GM10266 (cell line): Measurements from ENCODE around the gene ACACB.
"Not testable (repeated sequence)": the region's sequence is repeated elsewhere in the genome, so short reads cannot be mapped to it uniquely, and the experiment has no call there.

Experiments used
- DNase-seq: peaks from one replicate; pipeline ENCODE4 v3.0.0; 2012; ENCODE audit errors: extremely low spot score
- CTCF ChIP-seq: IDR thresholded peaks from 2 replicates; pipeline ENCODE4 v1.5.1; 2012; ENCODE audit warnings: mild to moderate bottlenecking, low read depth; ENCODE audit not compliant: control insufficient read depth, insufficient read depth; ENCODE audit errors: missing control alignments

Gene ACACB

DNA sequence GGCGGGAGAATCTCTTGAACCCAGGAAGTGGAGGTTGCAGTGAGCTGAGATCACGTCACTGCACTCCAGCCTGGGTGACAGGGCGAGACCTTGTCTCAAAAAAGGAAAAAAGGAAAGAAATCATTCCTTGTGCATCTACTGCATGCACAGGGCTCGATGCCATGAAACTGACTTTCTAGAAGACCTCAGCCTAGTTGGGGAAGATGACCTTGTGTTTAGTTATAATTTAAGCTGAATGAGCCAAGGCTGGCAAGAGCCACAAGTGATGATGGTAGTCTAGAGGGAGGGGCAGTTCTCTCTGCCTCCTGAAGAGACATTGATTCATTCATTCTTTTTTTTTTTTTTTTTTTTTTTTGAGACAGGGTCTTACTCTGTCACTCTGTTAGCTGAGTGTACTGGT, 24.2 kb downstream of the ACACB start:
- no peak for TF ChIP-seq CTCF
- DNase-seq, result no peak

- DNase-seq, result no peak
- no peak for TF ChIP-seq CTCF
Observed at GRCh38 chr12:109144224-109144623, 27.8 kb downstream of the ACACB start.

GRCh38 chr12:109147126-109147525, 30.7 kb downstream of the ACACB start:
- DNase-seq, result not testable (repeated sequence)

DNA sequence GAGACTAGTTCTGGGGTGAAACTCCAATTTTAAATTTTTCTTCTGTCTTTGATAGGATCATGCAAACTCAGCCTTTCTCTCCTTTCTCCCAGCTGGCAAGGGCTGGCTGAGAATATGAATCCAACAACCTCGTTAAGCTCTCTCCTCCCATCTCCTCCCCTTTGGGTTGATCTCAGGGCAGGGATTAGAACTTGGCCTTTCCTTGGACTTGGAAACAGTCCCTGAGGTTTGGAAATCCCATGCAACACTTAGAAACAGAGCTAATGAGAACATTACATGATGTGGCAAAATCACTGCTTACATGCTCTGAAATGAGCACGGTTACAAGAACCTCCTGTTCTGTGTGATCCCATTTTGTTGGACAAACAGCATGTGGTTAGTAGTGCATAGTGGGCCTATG, 31.6 kb downstream of the ACACB start:
- TF ChIP-seq CTCF, result no peak
- no peak for DNase-seq

DNA sequence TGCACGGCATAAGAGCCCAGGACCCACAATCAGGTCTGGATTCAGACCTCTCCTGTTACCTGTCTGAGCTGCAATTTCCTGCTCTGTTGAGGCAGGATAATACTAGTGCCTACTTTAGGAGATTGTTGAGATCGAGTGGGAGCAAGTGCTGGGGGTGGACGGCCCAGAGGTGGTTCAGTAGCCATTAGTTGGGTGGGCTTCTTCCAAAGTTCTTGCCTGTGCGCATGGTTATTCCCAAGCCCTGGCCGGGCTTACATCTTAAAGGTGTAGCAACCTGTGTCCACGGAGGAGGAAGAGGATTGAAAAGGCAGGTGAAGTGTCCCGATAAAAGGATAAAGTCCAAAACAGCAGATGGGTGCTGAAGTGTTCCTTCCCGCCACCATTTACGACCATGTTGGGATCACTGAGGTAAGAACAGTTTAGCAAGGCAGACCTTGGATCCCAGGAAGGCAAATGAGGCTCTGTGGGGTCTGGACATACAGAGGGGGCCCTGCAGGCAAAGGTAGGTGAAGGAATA, 33.8 kb downstream of the ACACB start:
- TF ChIP-seq CTCF, result no peak
- DNase-seq, result no peak

DNA sequence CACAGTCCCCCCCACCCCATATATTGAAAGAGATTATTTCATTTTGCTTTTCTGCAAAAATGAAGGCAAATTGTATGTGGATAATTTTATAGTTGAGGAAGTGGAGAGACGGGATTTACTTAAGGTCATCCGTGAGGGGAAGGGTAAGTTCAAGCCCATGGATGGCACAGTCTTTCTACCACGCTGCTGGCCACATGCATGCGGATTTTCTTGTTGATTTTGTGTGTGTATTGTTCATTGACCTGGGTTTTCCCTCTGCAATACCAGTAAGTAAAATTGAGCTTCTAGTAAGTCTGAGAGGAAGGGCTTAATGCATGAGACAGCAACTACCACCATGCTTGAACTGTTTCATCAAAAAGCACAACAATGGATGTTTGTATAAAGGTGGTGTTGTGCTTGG, 35.1 kb downstream of the ACACB start:
- TF ChIP-seq CTCF, result no peak
- DNase-seq, result no peak

DNA sequence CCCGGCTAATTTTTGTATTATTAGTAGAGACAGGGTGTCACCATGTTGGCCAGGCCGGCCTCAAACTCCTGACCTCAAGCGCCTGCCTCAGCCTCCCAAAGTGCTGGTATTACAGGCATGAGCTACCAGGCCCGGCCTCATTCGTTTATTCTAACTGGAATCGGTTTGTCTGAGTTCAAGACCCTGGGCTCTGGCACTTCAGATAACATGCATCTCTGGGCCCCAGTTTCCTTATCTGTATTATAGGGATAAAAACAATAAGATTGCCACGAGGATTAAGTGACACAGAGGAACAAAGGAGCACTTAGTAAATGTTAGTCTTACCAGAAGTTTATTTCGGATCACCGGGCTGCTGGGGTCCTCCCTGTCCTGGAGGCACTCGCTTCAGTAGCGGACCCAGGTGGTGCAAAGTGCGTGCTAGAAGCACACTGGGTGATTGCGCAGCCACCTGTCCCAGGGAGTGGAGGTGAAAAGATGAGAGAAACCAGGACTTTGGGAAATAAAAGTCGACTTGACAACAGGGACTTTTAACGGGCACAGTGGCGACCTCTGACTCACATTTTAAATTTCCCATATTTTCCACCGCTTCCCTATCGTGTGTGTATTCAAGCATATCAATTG, 37.5 kb downstream of the ACACB start:
- no peak for TF ChIP-seq CTCF
- no peak for DNase-seq
